Amniotic stem cell (primary cell): ENCODE measurements around the gene CDK19.

Experiments
- DNase-seq: peaks from one replicate; lab custom pipeline; 2025; lab: John Stamatoyannopoulos, UW

CDK19 gene

DNA sequence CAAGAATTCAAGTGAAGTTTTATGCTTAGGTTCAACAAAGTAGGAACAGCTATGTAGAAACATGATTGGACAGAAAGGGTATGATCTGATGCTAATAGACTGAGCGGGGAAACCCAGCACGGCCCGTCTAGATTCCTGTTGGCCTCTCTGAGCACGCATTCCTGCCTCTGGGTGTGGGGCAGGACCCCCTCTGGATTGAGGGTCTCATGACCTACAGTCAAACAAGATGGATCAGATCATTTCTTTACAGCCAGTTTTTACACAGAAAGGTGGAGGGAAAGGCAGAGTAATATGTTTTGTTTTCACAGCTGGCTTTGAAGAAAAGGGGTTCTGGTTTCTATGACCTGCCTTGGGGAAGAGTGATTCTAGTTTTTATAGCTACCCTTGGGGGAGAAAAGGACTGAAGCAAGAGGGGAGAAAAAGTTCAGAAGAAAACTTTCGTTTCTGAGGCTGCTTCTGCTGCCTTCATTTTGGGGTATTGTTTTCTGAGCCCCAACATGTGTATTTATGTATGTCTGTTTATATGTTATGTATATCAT, 239.3 kb downstream of the CDK19 start:
- no peak for DNase-seq

DNA sequence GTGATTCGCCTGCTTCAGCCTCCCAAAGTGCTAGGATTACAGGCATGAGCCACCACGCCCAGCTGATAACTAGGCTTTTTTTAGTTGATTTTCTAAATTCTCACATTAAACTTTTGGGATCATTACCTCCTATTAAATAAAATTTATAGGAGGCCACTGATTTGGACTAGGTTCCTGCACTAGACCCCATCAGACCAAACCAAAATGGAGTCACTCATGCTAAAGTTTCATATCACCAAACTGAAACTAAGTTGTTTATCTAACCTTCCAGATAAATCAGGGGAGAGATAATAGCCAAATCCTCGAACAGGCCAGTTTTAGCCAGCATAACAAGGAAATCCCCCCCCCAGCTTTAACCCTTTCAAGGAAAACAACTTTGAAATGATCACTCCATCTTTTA, 240.5 kb downstream of the CDK19 start:
- DNase-seq = no peak

DNA sequence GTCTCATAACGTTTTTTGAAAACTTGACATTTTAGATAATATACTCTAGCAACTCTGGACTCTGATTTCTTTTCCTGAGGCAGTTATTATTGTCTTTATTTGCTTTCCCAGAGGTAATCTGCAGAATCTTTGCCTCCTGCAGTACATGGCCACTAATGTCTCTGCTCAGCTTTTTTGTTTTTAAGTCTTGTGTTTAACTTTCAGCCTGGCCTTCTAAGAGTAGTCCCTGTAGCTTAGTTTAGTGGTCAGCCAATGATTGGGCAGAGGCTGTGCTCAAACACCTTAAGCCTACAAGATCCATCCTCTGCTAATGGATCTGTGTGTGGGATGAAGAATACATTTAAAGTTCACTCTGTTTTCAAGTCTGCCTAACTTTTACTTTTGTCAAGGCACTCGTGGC, 241.7 kb downstream of the CDK19 start:
- no peak for DNase-seq

DNA sequence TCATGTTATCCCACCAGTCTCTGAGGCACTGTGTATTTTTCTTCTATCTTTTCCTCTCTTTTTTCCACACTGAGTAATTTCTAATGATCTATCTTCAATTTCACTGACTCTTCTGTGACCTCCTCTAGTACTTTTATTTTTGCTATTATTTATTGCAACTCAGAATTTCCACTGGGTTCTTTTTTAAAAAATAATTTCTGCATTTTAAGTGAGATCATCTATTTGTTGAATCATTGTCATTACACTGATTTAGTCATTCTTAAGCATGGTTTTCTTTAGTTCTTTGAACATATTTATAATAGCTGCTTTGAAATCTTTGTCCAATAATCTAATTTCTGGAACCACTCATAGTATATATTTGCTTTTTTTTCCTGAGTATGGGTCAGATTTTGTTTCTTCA, 242.1 kb downstream of the CDK19 start:
- DNase-seq = no peak

DNA sequence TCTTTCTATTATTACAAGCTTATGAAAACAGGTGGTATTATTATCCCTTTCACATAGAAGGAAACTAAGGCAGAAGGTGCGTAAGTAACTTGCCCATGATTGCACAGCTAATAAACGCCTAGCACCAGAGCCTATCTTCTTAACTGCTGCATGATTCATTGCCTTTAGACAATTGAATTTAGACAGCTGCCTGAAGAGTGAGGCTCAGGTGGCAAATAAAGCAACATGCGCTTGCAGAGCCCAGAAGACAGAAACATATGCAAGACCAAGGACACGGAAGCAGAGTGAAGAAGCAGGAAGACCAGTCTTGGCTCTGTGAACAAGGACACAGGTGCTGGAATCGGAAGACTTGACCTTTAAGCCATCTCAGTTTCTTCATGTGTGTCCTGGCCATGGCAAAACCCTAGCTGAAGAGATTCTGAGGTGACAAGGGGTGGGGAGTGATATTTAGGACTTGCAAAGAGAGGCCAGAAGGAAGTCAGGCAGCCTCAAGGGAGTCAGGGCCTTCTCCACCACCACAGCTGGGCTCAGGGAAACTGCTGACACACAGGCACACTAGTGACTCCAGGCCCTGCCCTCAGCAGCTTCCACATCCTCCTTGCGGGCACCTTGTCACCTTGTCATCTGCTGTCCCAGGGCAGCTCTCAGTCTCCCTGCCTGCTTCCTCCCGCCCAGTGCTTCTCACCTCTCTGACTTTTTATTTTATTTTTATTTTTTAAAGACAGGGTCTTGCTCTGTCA, 247.1 kb downstream of the CDK19 start:
- no peak for DNase-seq

DNA sequence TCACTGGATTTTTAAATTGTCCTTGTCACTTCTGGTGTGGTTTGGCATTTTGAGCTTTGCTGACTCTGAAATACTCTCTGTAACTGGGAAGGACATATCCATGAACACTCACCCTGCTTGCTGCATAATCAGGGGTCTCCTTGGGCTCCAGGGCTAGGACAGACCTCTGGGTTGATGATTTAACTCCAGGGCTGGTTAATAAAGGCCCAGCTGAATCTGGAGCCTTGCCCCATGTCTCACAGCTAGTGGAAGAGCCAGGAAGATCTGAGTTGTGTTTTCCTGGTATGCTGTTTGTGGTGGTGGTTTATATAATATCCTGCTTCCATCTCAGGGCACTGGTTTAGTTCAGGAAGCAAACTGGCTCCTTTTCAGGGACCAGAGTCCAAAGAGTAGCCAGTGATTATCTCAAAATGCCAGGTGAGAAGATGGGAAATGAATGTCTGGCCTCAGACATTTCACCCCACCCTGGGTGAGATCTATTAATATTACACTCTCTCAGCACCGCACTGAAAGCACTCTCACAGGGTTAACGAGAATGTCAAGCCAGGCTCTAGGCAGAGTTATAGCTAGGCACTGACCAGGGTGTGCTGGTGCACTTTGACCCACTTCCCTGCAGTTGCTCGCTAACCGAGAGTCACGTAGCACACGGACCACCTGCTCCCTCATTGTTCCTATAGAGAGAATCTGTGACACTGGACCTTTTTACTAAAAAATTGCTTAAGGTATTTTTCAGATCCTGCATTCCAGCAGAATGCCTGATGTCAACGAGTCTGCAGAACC, 248.7 kb downstream of the CDK19 start:
- DNase-seq = no peak

DNA sequence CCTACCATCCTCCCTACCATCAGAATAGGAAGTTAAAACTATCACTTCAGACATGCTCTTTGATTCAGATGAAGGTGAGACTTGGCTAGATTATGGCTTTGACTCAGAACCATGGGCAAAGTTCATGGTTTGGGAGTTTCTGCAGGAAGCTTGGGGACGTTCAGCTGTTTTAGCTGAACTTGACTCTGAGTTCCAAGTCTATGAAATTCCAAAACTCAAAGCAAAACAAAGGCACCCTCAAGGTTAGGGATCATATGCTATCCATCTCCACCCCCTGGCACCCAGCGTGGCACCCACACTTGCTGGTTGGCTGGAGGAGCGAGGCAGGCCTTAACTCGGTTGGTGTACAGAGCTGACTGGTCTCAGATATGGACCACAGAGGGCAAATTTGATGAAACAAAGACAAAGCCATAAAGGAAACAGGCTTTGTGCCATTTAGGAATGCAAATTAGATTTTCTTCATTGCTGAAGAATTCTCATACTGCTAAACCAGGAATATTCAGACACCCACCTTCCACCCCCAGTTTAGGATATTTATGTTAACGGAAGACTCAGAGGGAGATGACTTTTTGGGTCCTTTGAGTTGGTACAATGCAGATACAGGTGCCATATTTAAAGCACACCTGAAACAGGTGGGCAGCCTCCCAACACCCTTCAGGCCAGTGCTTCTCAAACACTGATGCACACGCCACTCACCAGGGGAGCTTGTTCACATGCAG, 250.4 kb downstream of the CDK19 start:
- DNase-seq = no peak

DNA sequence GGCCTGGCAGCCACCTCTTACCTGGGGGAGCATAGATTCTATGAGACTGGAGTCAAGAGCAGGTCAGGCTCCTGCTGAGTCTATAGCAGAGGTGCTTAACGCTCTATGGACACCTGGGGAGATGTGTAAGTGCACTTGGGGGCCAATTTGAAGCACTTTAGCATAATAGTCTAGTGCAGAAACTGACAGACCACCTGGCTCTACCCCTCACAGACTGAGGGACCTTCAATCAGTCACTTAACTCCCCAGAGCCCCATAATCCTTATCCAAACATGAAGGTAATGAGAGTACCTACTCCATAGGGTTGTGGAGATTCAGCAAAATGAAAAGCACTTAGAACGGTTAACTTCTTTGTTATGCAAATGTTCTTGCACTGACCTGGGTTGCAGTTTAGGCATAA, 251.6 kb downstream of the CDK19 start:
- DNase-seq = no peak

DNA sequence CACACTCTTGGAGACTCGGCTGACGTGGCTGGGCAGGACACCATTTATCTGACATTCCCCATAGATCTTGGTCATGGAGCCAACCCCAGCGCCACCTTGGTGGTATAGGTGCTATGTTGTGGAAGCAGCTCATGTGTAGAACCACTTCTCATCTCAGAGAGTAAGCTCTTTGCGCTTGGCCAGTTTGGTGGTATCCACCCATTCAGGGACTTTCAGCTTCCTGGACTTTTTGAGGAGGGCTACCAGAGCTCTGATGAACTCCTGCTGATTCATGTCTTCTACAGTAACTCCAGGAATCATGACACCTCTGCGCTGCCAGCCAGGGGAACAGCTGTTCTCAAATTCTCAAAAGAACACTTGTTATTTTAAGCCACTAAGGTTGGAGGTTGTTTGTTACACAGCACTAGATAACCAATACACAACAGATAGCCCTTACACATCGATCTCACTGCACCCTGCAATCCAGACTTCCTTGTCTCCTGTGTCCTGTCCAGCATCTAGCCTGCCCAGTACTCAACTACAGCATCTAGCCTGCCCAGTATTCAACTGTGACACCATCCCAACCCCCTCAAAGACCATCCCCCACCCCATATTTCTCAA, 252.9 kb downstream of the CDK19 start:
- DNase-seq = no peak

DNA sequence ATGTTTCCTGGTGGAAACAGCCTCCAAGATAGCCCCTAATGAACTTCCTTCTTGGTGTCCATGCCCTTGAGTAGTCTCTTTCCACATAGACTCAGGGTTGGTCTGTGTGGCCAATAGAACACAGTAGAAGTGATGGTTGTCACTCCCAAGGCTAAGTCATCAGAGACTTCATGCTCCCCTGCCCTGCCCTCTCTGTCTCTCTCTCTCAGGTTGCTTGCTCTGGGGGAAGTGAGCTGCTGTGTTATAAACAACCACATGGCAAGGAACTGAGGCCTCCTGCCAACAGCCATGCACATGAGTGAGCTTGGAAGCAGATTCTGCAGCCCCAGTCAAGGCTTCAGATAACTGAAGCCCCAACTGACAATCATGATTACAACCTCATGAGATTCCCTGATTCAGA, 253.6 kb downstream of the CDK19 start:
- no peak for DNase-seq

DNA sequence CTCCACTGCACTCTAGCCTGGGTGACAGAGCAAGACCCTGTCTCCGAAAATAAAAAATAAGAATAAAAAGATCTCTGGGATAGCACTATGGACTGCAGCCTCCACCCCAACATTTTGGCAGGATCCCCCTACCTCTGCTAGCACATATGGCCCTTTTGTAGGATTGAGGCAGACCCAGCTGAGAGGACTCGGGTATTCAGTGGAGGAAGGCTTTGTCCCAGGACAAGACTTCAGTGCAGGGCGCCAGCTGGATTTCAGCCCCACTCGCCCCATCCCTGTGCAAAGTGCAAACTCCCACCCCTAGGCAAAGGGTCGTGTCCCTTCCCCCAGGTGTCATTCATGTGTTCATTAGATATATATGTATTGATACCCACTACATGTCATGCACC, 254.3 kb downstream of the CDK19 start:
- DNase-seq = no peak

DNA sequence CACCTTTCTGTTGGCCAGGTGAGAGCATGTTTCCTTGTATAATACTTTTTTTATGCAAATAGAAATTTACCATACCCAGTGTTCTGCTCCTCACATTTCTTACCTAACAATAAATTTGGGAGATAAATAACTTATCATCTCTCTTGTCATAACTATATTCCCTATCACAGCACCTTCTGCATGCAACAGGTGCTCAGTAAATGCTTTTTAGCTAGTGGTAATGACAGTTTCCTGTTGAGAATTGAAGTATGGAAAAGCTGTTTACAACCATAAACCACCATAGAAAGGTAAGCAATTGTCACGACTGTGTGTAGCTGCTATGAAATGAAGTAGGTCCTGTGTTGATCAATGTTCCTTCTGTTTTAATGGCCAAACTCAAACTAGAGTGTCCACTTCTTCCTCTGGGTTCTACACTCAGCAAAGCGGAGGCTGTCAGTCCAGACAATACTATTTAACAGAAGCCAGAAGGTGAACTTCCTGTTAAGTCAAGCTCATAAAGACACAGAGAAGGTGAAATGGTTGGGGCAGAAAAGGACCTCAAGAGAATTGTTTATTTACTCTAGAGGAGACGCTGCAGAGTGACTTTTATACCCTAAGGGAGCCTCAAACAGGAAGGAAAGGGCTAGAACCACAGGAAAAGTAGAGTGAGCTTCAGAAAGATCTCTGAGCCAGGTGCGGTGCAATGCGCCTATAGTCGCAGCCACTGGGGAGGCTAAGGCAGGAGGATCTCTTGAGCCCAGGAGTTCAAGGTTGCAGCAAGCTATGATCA, 254.8 kb downstream of the CDK19 start:
- no peak for DNase-seq
